GM18867 (cell line): ENCODE measurements around the gene AHNAK.

Experiments
- ATAC-seq: cut with Tn5 transposase; IDR thresholded peaks from one replicate; pipeline ENCODE4 v1.9.1; 2021; ENCODE audit warnings: mild to moderate bottlenecking, moderate library complexity; ENCODE audit not compliant: unreplicated experiment

Gene AHNAK

DNA sequence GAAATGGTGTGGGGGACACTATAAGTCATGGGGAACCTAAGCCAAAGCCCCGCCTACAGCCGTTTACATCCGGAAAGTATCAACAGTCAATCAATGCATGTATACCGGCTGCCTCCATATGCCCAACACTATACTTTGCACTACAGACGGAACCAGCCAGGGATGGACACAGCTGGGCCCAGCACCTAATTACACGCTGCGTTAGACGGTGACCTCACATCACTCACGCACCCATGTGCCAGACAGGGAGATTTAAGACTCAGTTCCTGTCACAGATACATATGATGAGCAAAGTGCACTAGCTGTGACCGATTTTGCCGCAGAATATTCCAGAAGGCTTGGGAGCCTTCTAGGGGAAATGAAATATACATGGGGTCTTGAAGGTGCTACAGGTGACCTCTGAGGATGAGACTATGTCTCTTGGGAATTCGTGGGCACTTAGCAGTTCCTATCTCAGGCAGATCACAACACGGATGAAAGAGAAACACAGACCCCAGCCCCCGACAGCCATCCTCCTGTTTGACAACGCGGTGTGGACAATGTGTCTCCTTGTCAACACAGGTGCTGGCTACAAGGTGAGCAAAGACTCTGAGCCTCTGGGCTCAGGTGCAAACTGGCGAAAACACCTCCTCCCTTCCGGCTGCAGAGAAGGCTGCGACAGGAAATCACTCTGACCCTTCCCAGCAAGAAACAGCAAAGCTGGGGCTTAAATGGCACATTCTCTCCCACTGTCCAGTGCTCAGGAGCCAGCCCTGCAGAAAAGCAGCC lies 8.0 kb downstream of the AHNAK start:
- ATAC-seq, result no peak

DNA sequence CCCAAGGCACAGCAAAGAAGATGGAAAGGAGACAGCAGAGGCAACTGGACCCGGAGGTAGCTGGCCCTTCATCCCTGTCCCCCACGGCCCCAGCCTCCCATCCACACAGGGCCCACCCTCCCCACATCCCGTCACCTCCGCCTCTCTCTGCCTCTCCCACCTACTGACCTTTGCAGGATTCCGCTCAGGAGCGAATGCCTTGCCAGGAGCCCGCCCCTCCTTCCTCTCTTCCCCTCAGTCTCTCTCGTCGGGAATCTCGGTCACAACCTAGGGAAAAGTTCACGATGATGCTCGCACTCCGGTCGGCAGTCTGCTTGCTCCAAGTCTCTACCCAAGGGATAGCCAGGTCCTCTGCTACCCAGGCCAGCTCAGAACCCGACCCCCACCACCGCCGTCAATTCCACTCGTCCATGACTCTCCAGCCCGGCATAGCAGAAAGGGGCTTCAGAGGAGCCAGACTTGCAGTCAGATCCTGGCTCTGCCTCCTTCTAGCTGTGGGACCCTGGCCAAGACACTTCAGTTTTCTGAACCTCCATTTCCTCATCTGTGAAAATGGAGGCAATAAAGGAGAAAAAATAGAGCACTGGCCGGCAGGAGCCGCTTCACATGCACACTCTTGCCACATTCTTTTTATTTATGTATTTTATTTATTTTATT lies 10.2 kb downstream of the AHNAK start:
- ATAC-seq, result no peak

DNA sequence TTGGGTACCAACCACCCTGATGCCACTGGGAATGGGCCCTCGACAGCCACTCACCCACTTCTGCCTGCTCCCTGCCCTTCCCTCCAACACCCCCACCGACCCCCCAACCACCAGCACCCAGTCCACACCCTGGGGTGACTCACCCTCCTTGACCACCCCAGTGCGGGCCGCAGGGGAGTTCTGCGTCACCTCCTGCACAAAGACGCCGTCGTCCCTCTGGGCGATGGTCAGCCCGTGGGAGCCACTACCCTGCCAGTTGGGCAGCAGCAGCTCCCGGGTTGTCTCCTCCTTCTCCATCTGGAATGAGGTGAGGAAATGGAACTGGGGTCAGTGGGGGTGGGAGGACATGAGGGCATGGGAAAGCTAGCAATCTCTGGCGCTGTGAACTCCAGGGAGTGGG lies 10.8 kb downstream of the AHNAK start:
- no peak for ATAC-seq

DNA sequence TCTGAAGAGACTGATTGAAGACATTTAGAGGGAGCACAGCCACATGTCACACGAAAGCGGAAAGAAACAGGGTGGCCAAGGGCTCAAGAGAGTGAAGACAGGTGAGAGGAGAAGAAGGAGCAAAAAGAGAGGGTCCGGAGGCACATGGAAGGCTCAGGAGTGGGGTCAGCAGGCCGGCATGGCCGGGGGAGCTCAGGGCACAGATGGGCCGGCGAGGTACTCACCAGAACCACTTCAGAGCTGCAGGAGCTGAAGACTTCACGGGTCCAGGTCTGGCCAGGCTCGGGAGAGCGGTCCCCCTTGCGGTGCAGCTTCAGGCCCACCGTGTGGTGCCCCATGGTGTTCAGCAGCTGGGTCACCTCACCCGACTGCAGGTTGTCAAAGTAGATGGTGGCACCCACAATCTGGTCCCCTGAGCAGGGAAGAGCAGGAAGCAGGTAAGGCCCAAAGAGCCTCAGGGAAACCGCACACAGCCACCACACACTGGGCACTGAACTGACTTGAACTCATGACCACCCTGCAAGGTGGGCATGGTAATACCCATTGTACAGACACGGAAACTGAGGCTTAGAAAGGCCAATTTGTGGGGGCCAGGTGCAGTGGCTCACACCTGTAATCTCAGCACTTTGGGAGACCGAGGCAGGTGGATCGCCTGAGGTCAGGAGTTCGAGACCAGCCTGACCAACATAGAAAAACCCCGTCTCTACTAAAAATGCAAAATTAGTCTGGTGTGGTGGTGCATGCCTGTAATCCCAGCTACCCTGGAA lies 11.6 kb downstream of the AHNAK start:
- ATAC-seq, result no peak

DNA sequence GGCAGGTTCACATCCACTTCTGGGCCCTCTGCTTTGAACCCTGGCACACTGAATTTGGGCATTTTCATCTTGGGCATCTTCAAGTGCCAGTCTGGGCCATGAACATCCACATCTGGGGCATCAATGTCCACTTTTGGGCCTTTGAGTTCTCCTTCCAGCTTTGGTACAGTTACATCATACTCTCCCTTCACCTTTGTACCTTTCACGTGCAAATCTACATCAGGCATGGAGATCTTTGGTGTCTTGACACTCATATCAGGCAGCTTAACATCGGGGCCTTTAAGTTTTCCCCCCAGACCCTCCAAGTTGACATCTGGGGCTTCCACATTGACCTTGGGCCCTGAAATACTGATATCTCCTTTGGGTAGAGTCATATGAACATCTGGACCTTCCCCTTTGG lies 14.5 kb downstream of the AHNAK start:
- no peak for ATAC-seq

DNA sequence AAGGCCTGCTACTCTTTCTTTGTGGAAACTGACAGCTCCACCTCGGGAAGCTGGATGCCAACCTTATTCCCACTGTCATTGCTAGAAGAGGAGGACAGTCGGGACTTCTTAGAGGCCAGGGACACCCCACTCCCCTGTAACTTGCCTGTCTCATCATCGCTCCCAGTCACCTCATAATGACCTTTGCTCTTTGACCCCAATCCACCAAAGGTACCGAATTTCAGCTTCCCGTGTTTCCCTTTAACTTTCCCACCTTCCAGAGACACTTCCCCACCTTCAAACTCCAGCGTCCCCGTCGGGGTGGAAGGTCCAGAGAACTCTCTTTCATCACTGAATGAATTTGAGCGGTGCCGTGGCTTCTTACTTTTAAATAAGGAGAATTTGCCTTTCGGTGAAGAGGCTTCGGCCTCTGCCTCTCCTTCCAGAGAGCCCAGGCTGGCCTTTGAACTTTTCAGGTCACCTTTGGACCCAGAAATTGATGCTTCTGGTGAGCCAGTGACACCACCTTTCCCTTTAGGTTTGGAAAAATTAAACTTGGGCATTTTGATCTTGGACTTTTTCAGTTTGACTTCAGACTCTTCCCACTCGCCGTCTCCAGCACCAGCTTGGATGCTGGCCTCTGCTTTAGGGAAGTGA lies 29.8 kb downstream of the AHNAK start:
- ATAC-seq, result no peak

DNA sequence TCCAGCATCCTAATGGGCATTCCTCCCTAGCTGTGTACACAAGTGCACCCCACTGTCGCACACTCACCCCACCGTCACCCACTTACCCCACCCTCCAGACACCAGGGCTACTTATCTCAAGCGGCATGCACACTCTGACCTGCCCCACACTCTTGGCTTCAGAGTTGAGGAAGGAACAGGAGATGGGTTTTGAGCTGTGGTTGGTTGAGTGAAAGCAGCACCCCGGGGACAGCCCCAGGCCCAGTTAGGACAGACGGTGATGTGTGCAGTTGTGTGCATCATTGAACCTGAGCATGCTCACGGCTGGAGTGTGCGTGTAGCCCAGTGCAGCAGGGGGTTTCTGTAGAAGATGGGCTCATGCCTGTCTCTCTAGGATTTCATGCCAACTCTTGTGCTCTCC lies 32.5 kb downstream of the AHNAK start:
- no peak for ATAC-seq

DNA sequence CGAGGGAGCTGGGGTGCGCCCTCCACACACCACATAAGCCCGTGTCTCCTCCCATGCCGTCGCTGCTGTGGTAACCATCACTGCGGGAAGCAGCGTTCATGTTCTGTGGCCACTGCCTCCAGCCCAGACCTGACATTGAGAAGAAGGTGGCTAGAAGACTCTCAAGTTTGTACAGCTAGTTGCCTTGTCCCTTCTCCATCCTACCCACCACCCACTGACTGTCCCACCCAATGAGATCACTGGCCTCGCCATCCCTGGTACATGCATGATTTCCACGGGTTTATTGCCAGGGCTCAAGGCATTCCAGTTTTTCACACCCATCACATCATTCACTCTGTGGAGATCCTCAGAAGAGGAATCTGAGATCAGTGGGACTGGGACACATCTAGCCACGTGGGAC lies 33.0 kb downstream of the AHNAK start:
- ATAC-seq, result no peak

DNA sequence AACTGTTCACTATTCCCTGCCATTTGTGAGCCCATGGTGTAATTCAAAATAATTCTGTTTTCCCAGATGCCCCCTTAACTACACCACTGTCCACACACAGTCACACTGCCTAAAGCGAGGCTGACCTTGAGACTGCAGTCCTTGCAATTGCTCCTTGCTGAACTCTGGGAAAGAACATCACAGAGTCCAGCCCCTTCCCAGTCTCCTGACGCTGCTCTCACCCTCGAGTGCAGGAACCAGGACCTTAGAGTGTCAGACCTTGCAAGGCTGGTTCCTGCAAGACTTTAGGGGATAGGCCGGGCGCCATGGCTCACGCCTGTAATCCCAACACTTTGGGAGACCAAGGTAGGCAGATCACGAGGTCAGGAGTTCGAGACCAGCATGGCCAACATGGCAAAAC lies 33.6 kb downstream of the AHNAK start:
- no peak for ATAC-seq

DNA sequence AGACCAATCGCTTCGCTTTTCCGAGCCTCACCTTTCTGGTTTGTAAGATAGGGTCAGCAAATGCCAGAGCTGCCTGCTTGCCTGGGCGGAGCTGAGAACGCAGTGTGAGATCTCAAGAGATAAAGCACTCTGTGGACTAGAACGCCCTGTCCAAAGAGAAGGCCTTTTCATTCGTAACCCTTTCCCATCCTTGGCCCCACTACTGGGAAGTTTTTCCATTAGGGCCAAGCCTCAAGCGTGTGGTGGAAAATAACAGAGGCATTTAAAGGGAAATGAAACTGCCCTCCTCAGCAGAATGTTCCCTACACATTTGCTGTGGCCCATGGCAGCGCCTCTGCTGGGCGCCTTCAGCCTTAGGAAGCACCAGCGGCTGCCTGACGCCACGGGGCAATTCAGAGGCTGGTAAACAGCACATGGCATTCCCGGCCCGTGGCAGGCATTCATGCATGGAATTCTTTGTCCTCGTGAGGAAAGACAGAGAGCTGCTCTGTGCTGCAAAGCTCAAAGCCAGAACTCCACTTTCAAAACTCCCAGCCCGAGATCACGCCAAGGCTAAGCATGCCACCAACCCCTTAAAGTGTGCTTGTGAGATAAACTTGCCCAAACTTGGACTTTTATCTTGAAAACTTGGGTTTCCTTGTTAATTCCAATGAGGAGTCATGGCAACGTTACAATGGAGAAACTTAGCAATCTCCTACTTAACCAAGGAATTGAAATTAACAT lies 38.1 kb downstream of the AHNAK start:
- no peak for ATAC-seq

DNA sequence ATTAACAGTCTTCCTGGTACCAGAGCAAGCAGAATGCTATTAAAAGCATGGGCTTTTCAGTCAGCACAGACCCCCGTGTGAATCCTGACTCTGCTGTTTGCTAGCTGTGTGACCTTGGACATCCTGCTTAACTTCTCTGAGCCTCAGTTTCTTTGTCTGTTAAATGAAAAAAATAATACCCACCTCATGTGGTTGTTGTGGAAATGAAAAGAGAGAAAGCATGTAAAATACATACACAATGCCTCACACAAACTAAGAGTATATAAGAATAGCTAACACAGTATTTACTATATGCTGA lies 39.5 kb downstream of the AHNAK start:
- ATAC-seq, result no peak

DNA sequence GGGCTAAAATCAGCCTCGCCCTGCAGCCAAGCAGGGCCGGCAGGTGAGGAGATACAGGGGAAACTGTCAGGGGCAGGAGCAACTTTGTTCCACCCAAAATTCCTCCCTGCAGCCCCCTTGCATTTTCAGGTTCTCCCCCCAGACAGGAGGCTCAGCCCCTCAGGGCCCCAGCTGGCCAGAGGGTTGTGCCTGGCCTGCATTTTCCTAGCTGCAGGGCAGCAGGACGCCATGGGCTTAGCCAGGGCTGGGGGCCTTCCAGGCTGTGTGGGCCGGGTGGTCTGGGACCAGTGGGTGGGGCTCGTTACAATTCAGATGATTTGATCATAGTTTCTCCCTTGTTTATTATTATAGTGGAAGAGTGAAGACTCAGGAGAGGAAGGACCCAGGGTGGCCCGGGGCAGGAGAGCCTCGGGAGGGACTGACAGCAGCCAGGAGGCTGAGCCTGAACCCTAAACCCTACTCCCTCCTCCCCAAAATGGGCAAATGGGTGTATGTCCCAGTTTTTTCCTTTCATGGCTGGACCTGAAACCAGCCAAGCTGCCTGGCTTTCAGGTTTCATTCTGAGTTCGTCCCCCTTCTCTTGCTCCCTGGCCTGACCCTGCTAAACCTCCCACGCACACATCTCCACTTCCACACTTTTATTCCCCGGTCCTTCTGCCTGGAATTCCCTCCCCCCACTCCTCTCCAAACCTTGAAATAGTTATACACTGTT lies 40.0 kb downstream of the AHNAK start:
- no peak for ATAC-seq

DNA sequence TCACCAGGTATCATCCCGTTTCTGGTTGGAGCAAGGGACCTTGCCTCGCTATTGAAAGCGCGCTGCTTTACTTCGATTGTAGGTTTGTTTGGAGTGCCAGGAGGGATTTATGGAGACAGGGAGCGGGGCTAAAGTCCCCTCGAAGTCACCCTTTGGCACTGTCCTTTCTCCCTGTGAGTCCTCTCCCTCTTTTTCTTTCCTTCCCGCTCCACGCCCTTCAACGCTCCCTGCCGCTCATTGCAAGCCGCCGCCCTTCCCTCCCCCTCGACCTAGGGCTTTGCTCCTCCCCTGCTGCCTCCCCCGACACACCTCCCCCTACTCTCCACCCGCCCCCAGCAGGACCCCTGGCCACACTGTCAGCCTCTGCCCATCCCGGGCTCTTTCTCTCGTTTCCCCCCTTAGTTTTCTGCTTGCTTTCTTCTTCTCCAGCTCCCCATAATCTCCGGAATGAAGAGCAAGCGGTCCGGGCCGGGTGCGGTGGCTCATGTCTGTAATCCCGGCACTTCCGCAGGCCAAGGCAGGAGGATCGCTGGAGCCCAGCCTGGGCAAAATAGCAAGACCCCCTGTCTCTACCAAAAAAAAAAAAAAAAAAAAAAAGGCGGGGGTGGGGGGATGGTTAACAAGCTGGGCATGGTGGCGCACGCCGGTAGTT lies 41.0 kb downstream of the AHNAK start:
- ATAC-seq, result no peak

DNA sequence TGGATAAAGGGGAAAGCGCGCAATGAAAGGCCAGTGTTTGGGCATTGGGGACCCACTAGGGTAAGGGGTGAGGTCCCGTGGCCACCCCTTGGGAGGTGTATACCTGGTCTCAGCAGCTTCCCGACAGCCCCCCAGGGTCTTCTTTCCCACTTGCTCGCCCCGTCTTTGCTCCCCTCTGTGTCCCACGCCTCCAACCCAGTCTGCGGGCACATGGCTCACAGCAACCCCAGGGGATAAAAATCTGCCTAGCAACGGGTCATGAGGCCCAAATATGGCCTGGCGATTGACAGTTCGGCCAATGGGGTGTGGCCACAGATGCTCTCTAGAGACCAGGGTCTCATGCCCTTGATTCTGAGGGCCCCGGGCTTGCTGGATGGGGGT lies 41.6 kb downstream of the AHNAK start:
- ATAC-seq, result no peak

DNA sequence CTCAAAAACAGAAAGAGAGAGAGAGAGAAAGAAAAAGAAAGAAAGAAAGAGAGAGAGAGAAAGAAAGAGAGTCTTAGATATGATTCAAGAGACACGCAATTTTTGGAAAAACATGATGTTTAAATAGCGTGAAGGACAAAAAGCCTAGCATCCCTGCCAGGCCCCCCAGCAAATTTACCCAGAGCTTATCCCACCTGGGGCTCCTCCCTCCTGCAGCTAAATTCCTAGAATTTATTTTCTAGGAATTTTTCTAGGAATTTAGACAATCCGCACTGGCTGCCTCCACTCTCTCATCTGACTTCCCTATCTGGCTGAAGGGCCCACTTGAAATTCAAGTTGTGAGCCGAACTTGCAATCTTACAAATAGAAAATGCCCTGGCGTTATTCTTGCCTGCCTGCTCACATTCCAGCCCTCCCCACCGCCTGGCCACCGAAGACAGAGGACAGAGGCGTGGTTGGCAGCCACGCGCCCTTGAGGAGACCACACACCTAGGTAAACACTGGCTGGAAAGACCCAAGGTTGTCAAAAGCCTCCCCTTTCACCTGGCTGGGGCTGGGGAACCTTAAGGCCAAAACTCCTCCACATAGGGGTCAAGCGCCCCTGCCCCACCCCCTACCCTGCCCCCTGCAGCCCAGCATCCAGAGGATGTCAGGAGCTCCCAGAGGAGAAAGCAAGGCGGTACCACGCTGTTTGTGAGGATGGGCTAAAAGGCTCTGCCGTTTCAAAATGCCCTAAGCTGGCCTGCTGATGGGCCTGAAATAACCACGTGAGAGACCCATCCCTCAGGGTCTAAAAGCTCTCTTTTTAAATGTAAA lies 42.2 kb downstream of the AHNAK start:
- no peak for ATAC-seq

DNA sequence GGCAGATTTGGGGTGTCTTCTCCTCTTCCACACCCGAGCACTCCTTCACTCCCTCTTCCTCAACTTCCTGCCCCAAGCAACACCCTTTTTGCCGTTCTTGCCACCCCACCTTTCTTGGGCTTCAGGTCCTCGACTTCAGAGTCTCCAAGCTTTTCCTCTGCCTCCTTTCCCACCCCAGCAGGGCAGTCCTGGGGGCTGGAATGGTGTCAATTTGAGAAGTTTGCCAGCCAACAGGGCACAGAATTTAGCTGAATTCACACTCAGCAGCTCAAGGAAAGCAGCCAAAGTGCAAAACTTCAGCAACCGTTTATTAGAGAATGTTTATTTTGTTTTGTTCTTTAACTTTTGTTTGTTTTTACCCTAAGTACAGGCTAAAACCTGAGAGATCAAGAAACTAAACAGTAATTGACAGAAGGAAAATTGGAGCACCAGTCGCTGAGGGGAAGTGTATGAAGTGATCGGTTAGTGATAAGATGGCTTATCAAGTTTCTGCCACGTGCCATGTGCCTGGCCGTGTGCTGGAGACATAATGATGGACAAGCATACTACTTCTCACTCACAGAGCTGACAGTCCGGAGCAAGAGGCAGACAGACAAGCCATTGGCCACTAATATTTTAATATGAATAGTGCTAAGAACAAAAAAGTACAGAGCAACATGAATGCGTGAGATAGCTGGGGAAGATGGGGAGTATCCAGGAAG lies 44.4 kb downstream of the AHNAK start:
- ATAC-seq, result no peak

DNA sequence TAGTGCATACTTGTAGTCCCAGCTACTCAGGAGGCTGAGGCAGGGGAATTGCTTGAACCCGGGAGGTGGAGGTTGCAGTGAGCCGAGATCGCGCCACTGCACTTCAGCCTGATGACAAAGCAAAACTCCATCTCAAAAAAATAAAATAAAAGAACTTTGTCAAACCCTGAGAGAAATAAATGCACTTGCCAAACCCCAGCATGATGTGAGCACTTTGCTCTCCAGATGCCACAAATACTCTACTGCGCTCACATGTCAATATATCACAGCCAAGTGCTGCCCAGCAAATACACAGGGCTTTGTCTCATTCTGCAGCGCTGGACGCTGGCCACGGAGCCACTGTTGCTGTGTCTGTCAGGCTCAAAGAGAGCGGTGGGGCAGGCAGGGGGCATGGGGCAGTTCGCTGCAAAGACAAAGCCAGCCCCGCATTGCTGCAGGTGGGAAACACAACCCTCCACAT lies 45.1 kb downstream of the AHNAK start:
- ATAC-seq, result no peak

DNA sequence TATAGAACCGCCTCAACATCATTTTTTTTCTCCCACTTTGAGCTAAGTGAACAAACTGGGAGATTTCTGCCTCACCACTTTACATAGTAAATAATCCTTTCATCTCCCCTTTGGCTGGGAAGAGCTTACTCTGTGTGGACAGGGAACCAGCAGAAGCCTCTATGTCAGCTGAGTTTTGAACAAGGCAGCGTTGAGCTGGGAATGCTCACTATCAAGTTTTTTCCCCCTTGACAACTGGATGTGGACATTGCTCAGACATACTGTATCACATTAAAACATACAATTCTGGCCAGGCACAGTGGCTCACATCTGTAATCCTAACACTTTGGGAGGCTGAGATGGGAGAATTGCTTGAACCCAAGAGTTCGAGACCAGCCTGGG lies 46.0 kb downstream of the AHNAK start:
- ATAC-seq, result no peak
